Panc1 (cell line): ENCODE results near the gene CACNA1B. TPM values are rescaled to one million over a fixed set of nuclear protein-coding genes. Genes with fewer than 3 reads are reported as not detected.

Experiments
- ATAC-seq: fragments of 200-7000 bp; cut with Tn5 transposase; 2 replicates; pipeline ENCODE4 v1.9.1; 2020; ENCODE audit warnings: mild to moderate bottlenecking, moderate library complexity
- BruUV-seq: library from RNA; stranded (reverse); fragments of 400-500 nt; replicated peaks from 2 replicates; lab custom pipeline; 2021; lab: Mats Ljungman, UMichigan
- CTCF ChIA-PET: fragments of 300-600 bp; sonication (Branson Sonifier 250); formaldehyde crosslinking; loops from one replicate; lab custom pipeline; 2022; ENCODE audit warnings: antibody characterized with exemption; lab: Charles Lee
- POLR2A ChIA-PET: fragments of 300-600 bp; sonication (Branson Sonifier 250); formaldehyde crosslinking; loops from one replicate; lab custom pipeline; 2022; ENCODE audit warnings: antibody characterized with exemption; lab: Charles Lee
- DNase-seq: peaks from one replicate; pipeline ENCODE4 v3.0.0-alpha.2; 2010; ENCODE audit warnings: low read depth, low spot score
- H3K27ac ChIP-seq: 2 replicates; pipeline ENCODE4 v1.5.1; 2011; ENCODE audit warnings: mild to moderate bottlenecking, low read length, inconsistent platforms
- H3K27me3 ChIP-seq: fragments of 200-500 bp; sonication (Bioruptor generic); 2 replicates; pipeline ENCODE4 v1.6.0; 2014; ENCODE audit warnings: low read length, inconsistent platforms; ENCODE audit not compliant: control insufficient read depth, insufficient read depth
- H3K36me3 ChIP-seq: fragments of 200-500 bp; sonication (Bioruptor generic); 2 replicates; pipeline ENCODE4 v1.5.1; 2014; ENCODE audit warnings: inconsistent platforms, mild to moderate bottlenecking, low read length, moderate library complexity; ENCODE audit not compliant: control insufficient read depth, insufficient read depth
- H3K4me1 ChIP-seq: 2 replicates; pipeline ENCODE4 v1.5.1; 2011; ENCODE audit warnings: inconsistent platforms, mild to moderate bottlenecking, low read length, moderate library complexity; ENCODE audit not compliant: control insufficient read depth, insufficient read depth
- H3K4me3 ChIP-seq, 2 experiments: 2 replicates each; pipeline ENCODE4 v1.5.1; 2011 to 2012; ENCODE audit warnings: low read depth in 2 of 2, low read length in 2 of 2, mild to moderate bottlenecking in 2 of 2, inconsistent platforms in 1 of 2, moderate library complexity in 1 of 2
- H3K9me3 ChIP-seq: fragments of 200-500 bp; sonication (Bioruptor generic); 2 replicates; pipeline ENCODE4 v1.5.1; 2014; ENCODE audit warnings: low read depth, mild to moderate bottlenecking, inconsistent platforms, low read length, moderate library complexity; ENCODE audit not compliant: control insufficient read depth, insufficient read depth
- CTCF ChIP-seq: fragments of 450-650 bp; IDR thresholded peaks from 2 replicates; pipeline ENCODE4 v1.5.1; 2017; ENCODE audit warnings: mild to moderate bottlenecking
- POLR2AphosphoS5 ChIP-seq: IDR thresholded peaks from 2 replicates; pipeline ENCODE4 v1.6.1; 2012; ENCODE audit warnings: mild to moderate bottlenecking, low read depth, low read length, moderate library complexity
- SIN3A ChIP-seq: IDR thresholded peaks from 2 replicates; pipeline ENCODE4 v1.6.1; 2012; ENCODE audit warnings: low read depth, mild to moderate bottlenecking, low read length, moderate library complexity, borderline replicate concordance; ENCODE audit not compliant: insufficient read depth
- TCF7L2 ChIP-seq: IDR thresholded peaks from 2 replicates; pipeline ENCODE4 v1.6.1; 2011; ENCODE audit warnings: mild to moderate bottlenecking, low read depth, low read length, inconsistent platforms
- in situ Hi-C: cut with HindIII; loops from 2 replicates; pipeline ENCODE4 v1.10.0; 2016; ENCODE audit warnings: low sequenced_read_pairs, low pct_unique_long_range_greater_than_20kb
- intact Hi-C: fragments of 100-400 bp; cut with micrococcal nuclease; formaldehyde crosslinking; loops from one replicate; pipeline ENCODE4 v1.10.0; 2022; ENCODE audit not compliant: unreplicated experiment
- total RNA-seq: library from RNA; stranded (reverse); gene quantifications from one replicate; pipeline ENCODE4 v1.2.1, GENCODE V29; 2021; ENCODE audit not compliant: unreplicated experiment
- TF ChIP-seq, protein P1 (sequence below), 2 experiments: IDR thresholded peaks; 2 replicates each; pipeline ENCODE4 v1.6.1; 2011 to 2012; ENCODE audit warnings: low read depth in 2 of 2, control low read depth in 1 of 2, low read length in 1 of 2, mild to moderate bottlenecking in 1 of 2, moderate library complexity in 1 of 2; ENCODE audit not compliant: insufficient read depth in 1 of 2

The CACNA1B gene
- total RNA-seq, 1 experiment from 2014 or later, result 0.49 TPM

DNA sequence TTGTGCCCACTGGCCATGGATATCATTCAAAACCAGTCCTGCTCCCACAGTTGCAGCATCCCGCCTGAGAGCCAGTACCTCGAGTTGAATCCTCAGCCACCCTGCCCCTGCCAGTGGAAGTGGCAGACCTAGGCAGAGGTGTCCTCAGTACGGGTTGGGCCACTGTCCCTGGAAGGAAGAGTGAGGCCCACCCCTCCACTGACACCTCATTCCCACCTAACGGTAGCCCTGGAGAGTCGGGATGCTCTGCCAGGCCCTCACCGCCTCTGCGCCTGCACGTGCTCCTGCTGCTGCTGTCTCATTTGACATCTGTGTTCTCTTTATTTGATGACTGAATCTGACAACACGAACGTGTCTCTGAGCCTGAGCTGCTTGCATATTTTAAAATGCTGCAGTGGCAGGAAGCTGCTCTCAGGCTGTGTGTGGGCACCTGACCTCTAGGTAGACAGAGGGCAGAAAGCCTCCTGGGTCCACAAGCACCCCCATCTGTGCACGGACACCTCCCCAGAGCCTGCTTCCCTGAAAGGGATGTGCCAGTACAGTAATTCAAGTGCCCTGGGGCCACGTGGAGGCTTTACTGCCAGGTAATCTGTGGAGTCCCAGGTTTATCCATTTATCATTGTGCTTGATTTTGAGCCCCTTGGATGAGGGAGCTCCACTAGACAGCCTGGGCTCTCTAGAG, 194.7 kb downstream of the CACNA1B start:
- Histone ChIP-seq H3K27ac (no peak overlapping the region), H3K36me3 (no peaks in the 10 kb centered on the region), H3K4me3 (no peak overlapping the region), H3K27me3 (no peaks in the 10 kb centered on the region), H3K4me1 (no peaks in the 10 kb centered on the region), H3K9me3 (no peaks in the 10 kb centered on the region)
- ChIA-PET POLR2A (no interaction called here), CTCF (no interaction called here)
- BruUV-seq, result no TSS peak
- TF ChIP-seq TCF7L2 (no peak), POLR2AphosphoS5 (no peak), CTCF (no peak), SIN3A (no peak)
- TF ChIP-seq, protein P1, sequence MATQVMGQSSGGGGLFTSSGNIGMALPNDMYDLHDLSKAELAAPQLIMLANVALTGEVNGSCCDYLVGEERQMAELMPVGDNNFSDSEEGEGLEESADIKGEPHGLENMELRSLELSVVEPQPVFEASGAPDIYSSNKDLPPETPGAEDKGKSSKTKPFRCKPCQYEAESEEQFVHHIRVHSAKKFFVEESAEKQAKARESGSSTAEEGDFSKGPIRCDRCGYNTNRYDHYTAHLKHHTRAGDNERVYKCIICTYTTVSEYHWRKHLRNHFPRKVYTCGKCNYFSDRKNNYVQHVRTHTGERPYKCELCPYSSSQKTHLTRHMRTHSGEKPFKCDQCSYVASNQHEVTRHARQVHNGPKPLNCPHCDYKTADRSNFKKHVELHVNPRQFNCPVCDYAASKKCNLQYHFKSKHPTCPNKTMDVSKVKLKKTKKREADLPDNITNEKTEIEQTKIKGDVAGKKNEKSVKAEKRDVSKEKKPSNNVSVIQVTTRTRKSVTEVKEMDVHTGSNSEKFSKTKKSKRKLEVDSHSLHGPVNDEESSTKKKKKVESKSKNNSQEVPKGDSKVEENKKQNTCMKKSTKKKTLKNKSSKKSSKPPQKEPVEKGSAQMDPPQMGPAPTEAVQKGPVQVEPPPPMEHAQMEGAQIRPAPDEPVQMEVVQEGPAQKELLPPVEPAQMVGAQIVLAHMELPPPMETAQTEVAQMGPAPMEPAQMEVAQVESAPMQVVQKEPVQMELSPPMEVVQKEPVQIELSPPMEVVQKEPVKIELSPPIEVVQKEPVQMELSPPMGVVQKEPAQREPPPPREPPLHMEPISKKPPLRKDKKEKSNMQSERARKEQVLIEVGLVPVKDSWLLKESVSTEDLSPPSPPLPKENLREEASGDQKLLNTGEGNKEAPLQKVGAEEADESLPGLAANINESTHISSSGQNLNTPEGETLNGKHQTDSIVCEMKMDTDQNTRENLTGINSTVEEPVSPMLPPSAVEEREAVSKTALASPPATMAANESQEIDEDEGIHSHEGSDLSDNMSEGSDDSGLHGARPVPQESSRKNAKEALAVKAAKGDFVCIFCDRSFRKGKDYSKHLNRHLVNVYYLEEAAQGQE (IDR thresholded peaks at IDR 0.05; ENCODE audit: insufficient read depth in 1 of 2, low read depth in 2 of 2, low read length in 1 of 2), result no peak
- DNase-seq, result no peak
- in situ Hi-C loops, result no loop called here
- intact Hi-C loops, result no loop called here
- ATAC-seq, result no peak

- no peak for DNase-seq
- Histone ChIP-seq H3K27ac (no peak overlapping the region), H3K9me3 (no peaks in the 10 kb centered on the region), H3K27me3 (no peaks in the 10 kb centered on the region), H3K36me3 (no peaks in the 10 kb centered on the region), H3K4me1 (no peaks in the 10 kb centered on the region), H3K4me3 (no peak overlapping the region)
- BruUV-seq, result no TSS peak
- intact Hi-C loops (no loop called here), in situ Hi-C loops (no loop called here)
- ChIA-PET POLR2A (no interaction called here), CTCF (no interaction called here)
- ATAC-seq, result no peak
- no peak for TF ChIP-seq SIN3A
- no peak for TF ChIP-seq TCF7L2
Observed at GRCh38 chr9:138072897-138073296, 195.3 kb downstream of the CACNA1B start.

GRCh38 chr9:138073408-138073807, 195.8 kb downstream of the CACNA1B start:
- in situ Hi-C loops, result no loop called here
- POLR2A ChIA-PET, result no interaction called here
- CTCF ChIA-PET, result no interaction called here

More at GRCh38 chr9:138073408-138073807, 195.8 kb downstream of the CACNA1B start:
- H3K4me3 ChIP-seq, result no peak overlapping the region
- H3K27ac ChIP-seq, result no peak overlapping the region
- H3K9me3 ChIP-seq, result no peaks in the 10 kb centered on the region
- no peaks in the 10 kb centered on the region for H3K4me1 ChIP-seq
- no TSS peak for BruUV-seq
- H3K36me3 ChIP-seq, result no peaks in the 10 kb centered on the region
- ATAC-seq (no peak), DNase-seq (no peak)
- intact Hi-C loops, result no loop called here
- TF ChIP-seq POLR2AphosphoS5 (no peak), TCF7L2 (no peak), SIN3A (no peak), CTCF (no peak)
- TF ChIP-seq, protein P1 (IDR thresholded peaks at IDR 0.05; ENCODE audit: insufficient read depth in 1 of 2, low read depth in 2 of 2, low read length in 1 of 2), result no peak
- H3K27me3 ChIP-seq, result no peaks in the 10 kb centered on the region
